Esophagus squamous epithelium (tissue), 4 donors: ENCODE data around the gene MXRA8.

Experiments used
- CTCF ChIP-seq, 6 experiments: fragments of 450-650 bp in 4 of 6; fragments of 200-600 bp in 2 of 6; sonication (generic) in 2 of 6; IDR thresholded peaks; one replicate each; pipeline ENCODE4 v1.5.1; 2016 to 2019; ENCODE audit warnings: antibody characterized with exemption in 6 of 6, mild to moderate bottlenecking in 4 of 6, moderate library complexity in 4 of 6
- POLR2A ChIP-seq, 4 donors: fragments of 450-650 bp; IDR thresholded peaks; one replicate each; pipeline ENCODE4 v1.6.1; 2017; ENCODE audit warnings: antibody characterized with exemption in 4 of 4, mild to moderate bottlenecking in 4 of 4, moderate library complexity in 3 of 4

GRCh38 chr1:1370771-1371300 is 12.5 kb upstream of the MXRA8 start:
- TF ChIP-seq CTCF (IDR thresholded peaks at IDR 0.05) (no peak), POLR2A (IDR thresholded peaks at IDR 0.05) (no peak)
